ENCODE results near the gene TSC2. TPM values are rescaled to one million over a fixed set of nuclear protein-coding genes. Genes with fewer than 3 reads are reported as not detected.

Gene TSC2
- total RNA-seq, 4 donors from 2014 or later = 36.3 to 78.8 (median 54.6) TPM

DNA sequence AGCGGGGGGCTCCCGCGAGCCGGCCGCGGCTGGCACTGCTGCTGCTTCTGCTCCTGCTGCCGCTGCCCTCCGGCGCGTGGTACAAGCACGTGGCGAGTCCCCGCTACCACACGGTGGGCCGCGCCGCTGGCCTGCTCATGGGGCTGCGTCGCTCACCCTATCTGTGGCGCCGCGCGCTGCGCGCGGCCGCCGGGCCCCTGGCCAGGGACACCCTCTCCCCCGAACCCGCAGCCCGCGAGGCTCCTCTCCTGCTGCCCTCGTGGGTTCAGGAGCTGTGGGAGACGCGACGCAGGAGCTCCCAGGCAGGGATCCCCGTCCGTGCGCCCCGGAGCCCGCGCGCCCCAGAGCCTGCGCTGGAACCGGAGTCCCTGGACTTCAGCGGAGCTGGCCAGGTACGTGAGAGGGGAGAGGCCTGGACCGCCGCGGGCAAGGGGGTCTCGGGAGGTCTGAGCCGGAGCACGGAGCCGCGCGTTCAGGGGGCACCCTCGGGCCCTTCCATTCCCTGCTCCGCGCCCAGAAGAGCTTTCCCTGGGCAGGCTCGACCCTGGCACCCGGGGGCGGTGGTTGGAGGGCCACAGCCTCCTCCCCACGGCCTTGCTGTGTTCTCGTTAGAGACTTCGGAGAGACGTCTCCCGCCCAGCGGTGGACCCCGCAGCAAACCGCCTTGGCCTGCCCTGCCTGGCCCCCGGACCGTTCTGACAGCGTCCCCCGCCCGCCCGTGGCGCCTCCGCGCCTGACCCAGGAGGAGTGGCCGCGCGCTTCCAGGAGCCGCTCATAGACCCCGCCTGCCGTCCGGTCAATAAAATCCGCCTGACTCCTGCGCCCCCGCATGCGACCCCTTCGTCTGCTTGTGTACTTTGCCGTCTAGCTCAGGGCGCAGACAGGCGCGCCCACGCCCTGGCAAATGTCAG lies 27.6 kb upstream of the TSC2 start:
- Histone ChIP-seq H3K9me3 (no peaks in the 10 kb centered on the region), H3K4me1 (peaks cover 0 to 40% (median 19%) of the 10 kb centered on the region in 3 donors), H3K36me3 (no peaks in the 10 kb centered on the region), H3K4me3 (peak overlapping the region in 1 of 2 donors; percentile 16), H3K27me3 (peaks cover 63% of the 10 kb centered on the region), H3K27ac (no peak overlapping the region)
- 3% methylated on average over 6 of the region's 96 CpGs; no CpG with 5 or more reads in 1 of the 2 donors for WGBS, 2 donors (ENCODE audit: low coverage in 1 of 2)
- TF ChIP-seq POLR2AphosphoS5 (IDR thresholded peaks at IDR 0.05) (no peak), POLR2A (IDR thresholded peaks at IDR 0.05) (no peak), EP300 (IDR thresholded peaks at IDR 0.05) (no peak)
- TF ChIP-seq, protein P1, sequence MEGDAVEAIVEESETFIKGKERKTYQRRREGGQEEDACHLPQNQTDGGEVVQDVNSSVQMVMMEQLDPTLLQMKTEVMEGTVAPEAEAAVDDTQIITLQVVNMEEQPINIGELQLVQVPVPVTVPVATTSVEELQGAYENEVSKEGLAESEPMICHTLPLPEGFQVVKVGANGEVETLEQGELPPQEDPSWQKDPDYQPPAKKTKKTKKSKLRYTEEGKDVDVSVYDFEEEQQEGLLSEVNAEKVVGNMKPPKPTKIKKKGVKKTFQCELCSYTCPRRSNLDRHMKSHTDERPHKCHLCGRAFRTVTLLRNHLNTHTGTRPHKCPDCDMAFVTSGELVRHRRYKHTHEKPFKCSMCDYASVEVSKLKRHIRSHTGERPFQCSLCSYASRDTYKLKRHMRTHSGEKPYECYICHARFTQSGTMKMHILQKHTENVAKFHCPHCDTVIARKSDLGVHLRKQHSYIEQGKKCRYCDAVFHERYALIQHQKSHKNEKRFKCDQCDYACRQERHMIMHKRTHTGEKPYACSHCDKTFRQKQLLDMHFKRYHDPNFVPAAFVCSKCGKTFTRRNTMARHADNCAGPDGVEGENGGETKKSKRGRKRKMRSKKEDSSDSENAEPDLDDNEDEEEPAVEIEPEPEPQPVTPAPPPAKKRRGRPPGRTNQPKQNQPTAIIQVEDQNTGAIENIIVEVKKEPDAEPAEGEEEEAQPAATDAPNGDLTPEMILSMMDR (IDR thresholded peaks at IDR 0.05) = no peak
- no peak for ATAC-seq

DNA sequence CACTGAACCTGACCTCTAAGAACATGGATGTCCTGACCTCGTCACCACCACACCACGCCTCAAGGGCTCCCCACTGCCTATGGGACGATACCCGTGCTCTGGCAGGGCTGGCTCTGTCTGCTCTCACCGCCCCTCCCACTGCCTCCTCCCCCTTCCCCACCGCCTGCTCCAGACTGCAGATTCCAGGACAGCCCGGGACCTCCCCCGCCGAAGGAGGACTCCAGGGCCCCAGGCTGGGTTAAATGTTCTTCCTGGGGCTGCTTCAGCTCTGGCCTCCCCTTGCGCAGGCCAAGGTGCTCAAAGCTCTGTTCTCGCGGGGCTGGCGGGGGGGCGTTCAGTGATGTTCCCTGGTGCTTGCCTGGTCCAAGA lies 25.1 kb upstream of the TSC2 start:
- no peaks in the 10 kb centered on the region for H3K36me3 ChIP-seq
- WGBS, 2 donors (ENCODE audit: low coverage in 1 of 2) = no CpG with 5 or more reads among the region's 14 CpGs
- peaks cover 0 to 64% (median 29%) of the 10 kb centered on the region in 3 donors for H3K4me1 ChIP-seq
- no peaks in the 10 kb centered on the region for H3K9me3 ChIP-seq
- ATAC-seq = peak; percentile 8
- peak overlapping the region in 1 of 2 donors; percentile 37 for H3K4me3 ChIP-seq
- H3K27ac ChIP-seq = peak overlapping the region in 2 of 4 donors; percentile 75
- peaks cover 50% of the 10 kb centered on the region for H3K27me3 ChIP-seq
- TF ChIP-seq POLR2AphosphoS5 (IDR thresholded peaks at IDR 0.05) = no peak
- TF ChIP-seq, protein P1 (IDR thresholded peaks at IDR 0.05) = no peak
- no peak for TF ChIP-seq POLR2A (IDR thresholded peaks at IDR 0.05)
- TF ChIP-seq EP300 (IDR thresholded peaks at IDR 0.05) = no peak

DNA sequence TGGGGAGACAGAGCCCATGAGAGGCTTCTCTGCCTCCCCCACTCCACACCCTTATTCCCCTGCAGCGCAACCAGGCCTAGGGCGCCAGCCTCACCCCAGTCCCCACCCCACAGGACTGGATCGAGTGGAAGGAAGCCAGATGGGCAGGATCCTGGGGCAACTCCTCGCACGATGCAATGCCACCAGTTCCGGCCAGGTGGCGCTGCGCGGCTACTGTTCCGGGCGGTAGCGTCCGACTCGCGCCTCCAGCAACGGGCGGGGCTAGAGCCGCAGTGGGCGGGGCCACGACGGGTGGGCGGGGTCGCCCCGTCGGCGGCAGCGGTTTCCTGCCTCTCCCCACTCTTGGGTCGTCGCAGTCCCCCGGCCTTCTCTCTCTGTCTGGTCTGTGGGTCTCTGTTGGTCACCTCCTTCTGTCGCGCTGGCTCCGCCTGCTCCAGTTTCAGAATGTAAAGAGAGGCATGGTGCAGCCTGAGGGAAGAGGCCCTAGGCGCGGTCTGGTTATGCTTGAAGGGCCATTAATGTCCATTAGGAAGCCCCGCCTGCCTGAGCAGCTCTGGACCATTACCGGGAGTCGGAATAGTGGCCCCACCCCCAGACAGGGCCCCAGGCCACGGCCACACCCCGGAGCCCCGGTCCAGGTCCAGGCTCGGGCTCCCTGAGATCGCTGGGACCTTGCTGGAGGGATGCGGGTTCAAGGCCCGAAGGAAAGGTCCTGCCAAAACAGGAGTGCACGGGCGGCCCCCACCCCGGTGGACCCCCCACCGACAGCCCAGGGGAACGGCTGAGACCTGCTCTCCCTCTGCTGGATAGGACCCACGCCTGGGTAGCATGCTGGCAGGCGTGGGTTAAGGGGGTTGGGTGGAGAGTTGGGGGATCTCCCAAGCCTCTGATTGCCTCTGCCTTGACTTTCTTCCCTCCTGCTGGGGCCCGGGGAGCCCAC lies 24.4 kb upstream of the TSC2 start:
- Histone ChIP-seq H3K4me3 (peak overlapping the region in 1 of 2 donors; percentile 37), H3K36me3 (no peaks in the 10 kb centered on the region), H3K27me3 (peaks cover 44% of the 10 kb centered on the region), H3K4me1 (peaks cover 0 to 71% (median 34%) of the 10 kb centered on the region in 3 donors), H3K27ac (peak overlapping the region in 3 of 4 donors; percentile 68 to 75 (median 75)), H3K9me3 (no peaks in the 10 kb centered on the region)
- 48% methylated on average over 8 of the region's 53 CpGs; no CpG with 5 or more reads in 1 of the 2 donors for WGBS, 2 donors (ENCODE audit: low coverage in 1 of 2)
- no peak for TF ChIP-seq POLR2A (IDR thresholded peaks at IDR 0.05)
- peak; percentile 47 for TF ChIP-seq POLR2AphosphoS5 (IDR thresholded peaks at IDR 0.05)
- TF ChIP-seq, protein P1 (IDR thresholded peaks at IDR 0.05) = peak in 3 of 4 experiments; percentile 99
- TF ChIP-seq EP300 (IDR thresholded peaks at IDR 0.05) = no peak
- ATAC-seq = peak; percentile 83

DNA sequence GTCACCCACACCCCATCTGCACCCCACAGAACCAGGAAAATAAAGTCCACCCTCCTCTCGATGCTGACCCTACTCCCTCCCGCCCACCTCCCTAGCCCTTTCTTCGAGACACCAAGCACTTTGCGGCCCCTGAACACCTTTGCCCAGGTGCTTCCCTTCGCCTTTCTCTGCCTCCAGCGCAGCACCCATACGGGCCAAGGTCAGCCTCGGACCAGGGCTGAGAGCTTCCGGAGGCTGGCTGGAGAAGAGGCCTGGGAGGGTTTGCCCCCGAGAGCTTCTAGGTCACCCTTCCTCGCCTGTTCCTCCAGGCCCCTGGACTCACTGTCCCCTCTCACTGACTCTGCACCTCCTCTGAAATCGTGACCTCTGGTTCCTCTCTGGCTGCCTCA lies 23.8 kb upstream of the TSC2 start:
- H3K4me1 ChIP-seq = peaks cover 0 to 77% (median 39%) of the 10 kb centered on the region in 3 donors
- H3K27me3 ChIP-seq = peaks cover 37% of the 10 kb centered on the region
- peak overlapping the region in 1 of 2 donors; percentile 37 for H3K4me3 ChIP-seq
- peak overlapping the region in 3 of 4 donors; percentile 68 to 75 (median 75) for H3K27ac ChIP-seq
- TF ChIP-seq POLR2AphosphoS5 (IDR thresholded peaks at IDR 0.05) (no peak), EP300 (IDR thresholded peaks at IDR 0.05) (no peak), POLR2A (IDR thresholded peaks at IDR 0.05) (no peak)
- TF ChIP-seq, protein P1 (IDR thresholded peaks at IDR 0.05) = no peak
- ATAC-seq = no peak
- no peaks in the 10 kb centered on the region for H3K9me3 ChIP-seq
- WGBS, 2 donors (ENCODE audit: low coverage in 1 of 2) = 79 to 100% methylated on average over 1 to 12 of the region's 12 CpGs
- no peaks in the 10 kb centered on the region for H3K36me3 ChIP-seq
